AG08395 (cell line): ENCODE data around the gene IGSF9.

Experiments
- DNase-seq: peaks from one replicate; pipeline ENCODE4 v3.0.0; 2012; ENCODE audit warnings: mixed read lengths, low spot score

The IGSF9 gene

DNA sequence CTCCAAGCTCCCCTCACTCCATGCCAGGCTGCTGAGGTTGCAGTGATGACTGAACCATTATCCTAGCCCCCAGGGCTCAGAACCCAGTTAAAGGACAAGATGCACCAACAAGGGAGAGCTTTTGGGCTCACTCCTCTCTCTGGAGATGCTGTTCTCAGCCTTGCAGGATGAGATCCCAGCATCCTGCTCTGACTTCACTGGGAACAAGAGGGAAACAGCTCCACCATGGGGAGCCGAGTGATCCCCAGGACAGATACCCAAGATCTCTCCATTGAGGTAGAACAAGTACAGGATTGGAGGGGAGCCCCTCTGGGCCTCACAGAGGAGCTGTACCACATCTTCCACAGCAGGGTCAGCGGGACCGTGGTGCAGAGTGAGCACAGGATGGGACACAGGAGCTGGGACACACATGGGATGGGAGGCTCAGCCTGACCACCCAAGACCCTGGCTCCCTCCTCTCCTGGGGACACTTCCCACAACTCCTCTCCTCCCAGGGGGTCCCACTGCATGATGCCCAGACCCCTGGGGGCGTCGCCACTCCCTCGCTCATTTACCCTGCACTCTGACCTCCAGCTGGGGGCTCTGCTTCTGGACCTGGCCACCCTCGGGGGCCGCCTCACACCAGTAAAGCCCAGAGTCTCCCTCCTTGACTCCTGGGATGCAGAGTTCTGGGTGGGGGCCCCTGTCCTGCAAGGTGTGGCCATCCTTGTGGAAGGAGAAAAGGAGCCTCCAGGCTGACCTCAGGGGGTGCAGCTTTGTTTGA lies 27.2 kb upstream of the IGSF9 start:
- no peak for DNase-seq

DNA sequence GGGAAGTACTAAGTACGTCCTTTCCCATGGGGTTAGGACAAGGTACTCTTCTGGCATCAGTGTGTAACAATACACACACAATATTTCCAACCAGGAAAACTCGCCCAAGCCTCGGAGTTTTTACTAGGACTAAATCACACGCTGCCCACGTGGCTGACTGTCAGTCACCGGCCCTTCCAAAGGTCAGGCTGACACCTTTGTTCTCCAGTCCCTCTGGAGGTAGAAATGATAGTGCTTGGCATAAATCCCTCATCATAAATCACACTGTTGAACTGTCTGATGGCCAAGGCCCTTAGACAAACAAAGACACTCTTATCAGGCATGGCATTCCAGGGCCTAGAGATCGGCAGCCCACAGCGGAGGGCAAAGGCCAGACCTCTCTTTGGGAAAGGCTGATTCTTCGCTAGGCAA lies 25.5 kb upstream of the IGSF9 start:
- no peak for DNase-seq

DNA sequence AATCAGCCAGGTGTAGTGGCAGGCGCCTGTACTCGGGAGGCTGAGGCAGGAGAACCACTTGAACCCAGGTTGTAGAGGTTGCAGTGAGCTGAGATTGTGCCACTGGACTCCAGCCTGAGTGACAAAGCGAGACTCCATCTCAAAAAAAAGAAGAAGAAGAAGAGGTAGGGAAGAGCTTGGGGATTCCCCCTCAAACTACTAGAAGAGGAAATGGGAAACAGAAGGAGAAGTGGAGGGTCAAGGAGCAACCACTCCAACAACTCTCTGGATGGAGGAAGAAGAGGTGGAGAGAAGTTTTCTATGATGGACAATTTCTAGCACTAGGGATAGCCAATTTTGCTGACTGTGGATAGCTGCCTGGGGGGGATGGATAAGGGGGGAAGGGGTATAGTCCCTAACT lies 23.5 kb upstream of the IGSF9 start:
- DNase-seq, result no peak

DNA sequence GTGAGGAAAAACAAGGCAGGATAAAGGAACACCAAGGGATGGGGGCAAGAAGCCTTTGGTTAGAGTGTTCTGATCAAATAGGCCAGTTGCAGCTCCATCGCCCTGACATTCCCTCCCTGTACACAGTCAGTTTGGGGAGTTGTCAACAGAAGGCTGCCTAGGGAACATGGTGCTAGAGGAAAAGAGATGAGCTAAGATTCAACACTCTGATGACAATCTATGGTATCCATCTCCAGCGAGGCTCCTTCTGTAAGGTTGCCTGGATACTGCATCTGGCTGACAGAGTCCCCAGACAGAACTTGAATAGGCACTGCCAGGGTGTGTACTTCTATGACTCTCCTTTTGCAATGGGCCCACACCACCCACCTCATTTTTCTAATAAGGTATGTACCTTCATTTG lies 19.9 kb upstream of the IGSF9 start:
- DNase-seq, result no peak

DNA sequence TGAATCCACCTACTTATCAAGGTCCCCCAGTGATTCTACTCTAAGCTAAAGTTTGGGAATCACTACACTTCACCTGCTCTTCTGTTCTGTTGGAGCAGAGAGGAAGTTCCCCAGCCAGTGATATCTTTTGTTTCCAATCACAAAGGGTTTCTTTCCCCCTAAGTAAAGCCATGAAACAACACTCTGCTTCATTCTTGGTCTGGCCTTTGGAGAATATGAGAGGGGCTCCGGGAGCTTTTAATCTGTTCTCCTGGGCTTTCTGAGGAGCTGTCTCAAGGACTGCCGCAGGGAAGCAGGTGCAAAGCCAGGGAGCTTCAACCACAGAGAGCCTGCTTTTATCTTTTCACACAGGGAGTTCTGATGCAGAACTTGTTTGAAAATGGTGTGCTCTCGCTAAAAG lies 18.7 kb upstream of the IGSF9 start:
- no peak for DNase-seq

DNA sequence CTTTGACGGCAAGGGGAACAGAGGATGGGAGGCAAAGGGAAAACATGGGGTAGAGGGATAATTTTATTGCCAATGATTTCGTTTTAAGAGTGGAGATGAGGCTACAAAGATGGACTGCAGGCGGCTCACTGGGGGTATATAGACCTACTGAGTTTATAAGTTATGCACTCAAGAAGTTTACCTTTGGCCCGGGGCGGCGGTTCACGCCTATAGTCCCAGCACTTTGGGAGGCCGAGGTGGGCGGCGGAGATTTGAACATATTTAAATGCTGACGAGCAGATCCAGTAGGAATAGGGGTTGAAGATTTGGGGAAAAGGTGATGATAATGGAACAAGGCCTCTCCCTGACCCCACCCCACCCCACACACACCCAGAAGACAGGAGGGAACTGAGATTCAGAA lies 16.8 kb upstream of the IGSF9 start:
- DNase-seq, result no peak

DNA sequence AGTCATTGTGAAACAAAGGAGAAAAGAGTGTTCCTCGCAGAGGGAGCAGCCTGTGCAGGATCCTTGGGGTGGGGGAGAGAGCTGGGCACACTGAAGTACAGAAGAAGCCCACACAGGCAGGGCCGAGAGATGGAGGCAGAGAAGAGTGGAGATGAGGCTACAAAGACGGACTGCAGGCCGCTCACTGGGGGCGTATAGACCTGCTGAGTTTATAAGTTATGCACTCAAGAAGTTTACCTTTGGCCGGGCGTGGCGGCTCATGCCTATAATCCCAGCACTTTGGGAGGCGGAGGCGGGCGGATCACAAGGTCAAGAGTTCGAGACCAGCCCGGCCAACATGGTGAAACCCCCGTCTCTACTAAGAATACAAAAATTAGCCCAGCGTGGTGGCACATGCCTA lies 16.2 kb upstream of the IGSF9 start:
- DNase-seq, result no peak

DNA sequence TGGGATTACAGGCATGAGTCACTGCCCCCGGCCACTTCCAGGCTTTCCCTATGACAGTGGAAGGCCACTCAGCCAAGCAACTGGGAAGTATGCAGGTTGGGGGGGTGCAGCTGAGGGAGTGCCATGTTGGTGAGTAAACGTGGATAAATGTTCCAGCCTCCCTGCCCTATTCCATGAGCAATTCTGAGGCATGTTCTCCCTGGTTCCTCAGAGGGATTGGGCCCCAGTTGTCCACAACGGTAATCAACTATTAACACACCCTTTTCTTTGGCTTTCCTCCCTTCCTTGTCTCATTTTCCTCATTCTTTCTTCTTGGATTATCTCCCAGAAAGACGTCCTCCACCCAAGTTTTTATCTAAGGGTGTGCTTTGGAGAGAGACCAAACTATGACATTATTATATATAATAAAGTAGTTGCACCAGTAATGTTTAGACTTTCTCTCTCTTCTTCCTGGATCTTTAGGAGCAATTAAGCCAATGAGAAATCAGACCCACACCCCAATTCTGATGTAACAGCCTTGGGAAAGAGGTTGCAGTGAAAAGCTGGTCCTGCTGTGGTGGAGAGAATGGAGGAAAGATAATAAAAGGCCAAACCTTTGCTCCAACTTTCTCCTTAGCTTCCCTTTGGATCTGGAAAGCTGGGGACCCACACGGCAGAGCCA lies 15.4 kb upstream of the IGSF9 start:
- peak; percentile 94 for DNase-seq

DNA sequence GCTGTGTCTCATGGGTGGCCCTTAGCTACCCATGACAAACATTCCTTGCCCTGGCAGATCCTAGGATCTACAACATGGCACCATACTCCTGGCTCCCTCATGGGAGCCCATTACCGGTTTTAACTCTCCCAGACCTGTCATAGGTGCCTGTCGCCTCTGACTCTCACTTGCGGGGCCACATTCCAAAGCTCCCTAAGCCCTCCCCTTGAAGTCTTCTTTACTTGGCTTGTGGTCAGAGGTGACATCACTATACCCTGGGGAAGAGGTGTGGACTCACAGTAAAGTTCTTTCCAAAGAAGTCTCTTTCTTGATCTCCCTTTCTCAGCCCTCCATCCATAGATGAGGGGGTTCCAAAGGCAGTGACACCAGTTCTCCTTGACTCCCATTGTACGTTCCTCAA lies 14.0 kb upstream of the IGSF9 start:
- DNase-seq, result no peak

DNA sequence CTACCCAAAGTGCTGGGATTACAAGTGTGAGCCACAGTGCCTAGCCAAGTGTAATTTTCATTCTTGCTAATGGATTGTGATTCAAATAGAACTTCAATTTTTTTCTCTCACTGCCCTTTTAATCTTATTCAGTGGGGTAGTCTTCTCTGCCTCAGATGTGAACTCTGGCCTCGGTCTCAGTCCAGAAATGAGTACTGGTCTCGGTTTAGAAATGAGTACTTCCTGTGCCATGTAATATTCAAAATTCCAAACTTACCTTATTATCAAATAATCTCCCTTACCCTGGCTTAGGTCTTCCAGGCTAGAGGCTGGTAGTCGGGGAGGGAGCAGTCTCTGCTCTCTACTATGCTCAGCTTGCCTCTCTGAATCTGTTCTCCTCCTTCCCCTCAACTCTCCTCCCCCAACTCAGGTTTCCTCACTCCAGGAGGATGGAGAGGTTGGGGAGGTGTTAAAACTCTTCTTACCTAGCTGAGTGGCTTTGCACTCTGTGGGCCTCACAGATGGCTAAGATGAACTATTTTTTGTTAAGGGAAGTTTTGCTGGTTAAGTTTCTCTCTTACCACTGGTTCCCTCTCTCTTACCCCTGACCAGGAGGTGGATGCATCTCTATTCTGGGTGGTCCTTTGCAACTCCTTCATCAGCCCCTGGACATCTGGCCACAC lies 13.4 kb upstream of the IGSF9 start:
- DNase-seq, result no peak

DNA sequence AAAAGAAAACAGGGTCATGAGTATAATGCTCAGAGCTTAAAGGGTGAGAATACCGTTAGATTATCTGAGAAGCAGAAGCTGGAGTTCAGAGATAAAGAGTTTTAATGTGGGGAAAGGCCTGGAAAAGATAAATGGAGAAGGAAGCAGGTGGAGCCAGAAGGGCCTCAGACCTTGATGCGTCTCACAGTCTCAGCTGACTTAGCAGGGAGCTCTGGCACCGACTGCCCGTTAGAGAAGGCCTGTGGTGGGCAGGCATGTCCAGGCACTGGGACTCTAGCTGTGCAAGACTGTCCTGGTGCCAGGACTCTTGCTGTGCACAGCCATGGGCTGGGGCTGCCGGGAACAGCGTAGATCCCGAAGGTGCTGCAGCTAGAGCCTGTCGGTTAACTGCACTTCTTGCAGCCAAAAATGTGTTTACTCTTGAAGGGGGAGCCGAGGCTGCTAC lies 12.4 kb upstream of the IGSF9 start:
- DNase-seq, result no peak

DNA sequence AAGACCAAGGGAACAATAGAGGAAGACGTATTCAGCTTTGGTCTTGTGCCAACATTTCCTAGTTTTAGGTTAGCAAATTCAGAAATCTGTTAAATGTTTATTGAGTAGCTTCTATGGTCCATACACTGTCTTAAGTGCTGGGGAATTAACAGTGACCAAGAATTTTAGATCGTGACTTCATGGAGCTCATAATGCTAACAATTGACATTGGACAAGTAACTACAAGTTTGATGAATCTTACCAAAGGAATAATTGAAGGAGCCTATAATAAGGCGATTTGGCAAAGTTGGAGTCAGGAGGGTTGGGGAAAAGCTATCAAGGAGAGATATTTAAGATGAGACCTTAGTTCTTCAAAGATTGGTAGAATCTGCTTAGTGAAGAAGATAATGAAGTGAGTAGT lies 10.0 kb upstream of the IGSF9 start:
- DNase-seq, result no peak

DNA sequence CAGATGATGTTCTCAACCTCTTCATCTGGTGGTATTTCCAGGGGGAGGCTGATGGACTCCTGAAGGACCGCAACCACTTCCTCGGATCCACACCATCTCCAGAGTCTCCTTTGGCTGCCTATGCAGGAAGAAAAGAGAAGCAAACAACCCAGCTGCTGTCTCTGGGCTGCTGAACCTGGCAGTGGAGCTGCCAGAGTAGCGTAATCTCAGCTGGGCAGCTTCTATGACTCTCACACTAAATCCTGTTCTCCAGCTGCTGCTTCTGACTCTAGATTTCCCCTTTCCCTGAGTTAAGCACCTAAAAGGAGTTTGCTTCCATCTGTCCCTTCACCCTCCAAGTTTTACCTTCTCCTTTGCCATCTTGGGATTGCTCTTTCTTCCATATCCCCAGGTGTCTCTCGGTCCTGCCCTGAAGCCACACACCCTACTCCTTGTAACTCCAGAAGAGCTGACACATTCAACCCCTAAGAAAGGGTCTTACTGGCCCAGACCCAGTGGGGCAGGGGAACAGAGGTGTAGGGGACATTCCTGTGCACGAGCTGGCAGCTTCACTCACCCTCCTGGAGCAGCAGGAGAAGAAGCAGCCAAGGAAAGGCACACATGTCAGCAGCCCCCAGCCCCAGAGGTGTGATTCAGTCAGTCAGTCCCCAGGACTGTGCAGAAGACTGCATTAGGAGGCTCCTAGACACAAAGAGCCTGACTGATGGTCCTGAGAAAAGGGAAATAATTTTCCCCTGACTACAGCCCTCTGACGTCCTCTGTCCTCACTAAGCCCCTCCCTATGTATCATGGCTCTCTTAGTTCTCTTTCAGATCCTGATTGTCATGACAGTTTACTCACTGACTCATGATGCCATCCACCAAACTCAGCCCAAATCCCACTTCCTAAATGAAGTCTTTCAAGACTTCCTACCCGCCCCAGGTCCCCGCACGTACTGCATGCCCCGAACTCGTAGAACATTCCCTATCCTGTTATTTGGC lies 8.4 kb upstream of the IGSF9 start, which contains the start of gene SLAMF9:
TSS of gene SLAMF9 (minus strand) at position 702 of the 980 bp plus-strand sequence. CDS start at position 602, 100 bp downstream.
- peak; percentile 51 for DNase-seq

DNA sequence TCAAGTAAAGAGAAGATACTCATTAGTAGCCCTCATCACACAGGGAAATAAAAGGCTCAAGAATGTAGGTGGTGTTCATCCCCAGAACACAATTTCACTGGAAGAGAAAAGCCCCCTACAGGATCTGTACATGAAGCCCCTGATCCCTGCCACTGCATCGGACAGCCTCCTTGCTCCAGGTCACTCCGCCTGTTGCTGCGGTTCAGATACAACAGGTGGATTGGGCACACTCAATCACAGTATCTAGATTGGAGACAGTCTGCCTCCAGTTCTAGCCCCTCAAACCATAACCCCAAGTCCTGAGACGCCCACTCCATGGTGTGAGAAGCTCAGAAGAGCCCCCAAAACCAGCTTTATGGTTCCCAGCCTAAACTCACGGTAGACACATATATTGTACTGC lies 7.5 kb upstream of the IGSF9 start:
- no peak for DNase-seq

DNA sequence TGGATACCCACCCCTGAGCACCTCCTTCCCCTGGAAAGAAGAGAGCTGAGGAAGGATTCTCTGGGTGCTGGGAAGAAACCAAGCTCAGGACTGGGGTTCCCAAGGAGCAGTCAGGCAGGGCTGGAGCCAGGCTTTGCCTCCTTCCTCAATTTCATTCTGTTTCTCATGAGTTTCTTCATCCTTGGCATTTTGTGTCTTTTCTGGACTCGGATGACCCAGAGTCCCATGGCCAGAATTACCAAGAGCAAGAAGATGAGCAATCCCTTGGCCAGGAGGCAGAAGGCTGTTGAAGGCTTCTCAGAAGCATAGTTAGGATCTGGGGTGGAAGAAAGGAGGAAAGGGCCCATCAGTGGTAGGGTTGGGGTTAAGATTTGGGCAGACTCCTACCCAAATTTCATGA lies 6.1 kb upstream of the IGSF9 start:
- no peak for DNase-seq

DNA sequence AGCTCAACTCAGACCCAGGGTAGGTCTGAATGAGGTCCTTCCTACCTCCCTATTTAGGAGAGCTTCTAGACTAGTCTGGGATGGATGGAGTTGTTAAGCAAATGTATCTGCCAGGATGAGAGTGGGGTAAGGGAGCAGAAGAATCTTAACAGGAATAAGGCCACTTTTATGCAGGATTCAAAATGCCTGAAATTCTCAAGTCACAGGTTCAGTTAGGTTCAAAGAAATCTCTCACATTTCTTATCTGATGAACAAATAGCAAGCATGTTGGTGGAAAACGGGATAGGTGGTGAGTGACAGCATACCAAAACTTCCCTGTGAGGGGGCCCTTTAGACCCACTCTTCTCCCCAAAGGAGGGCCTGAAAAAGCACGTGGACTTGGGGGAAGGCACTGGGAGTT lies 5.6 kb upstream of the IGSF9 start:
- DNase-seq, result no peak

DNA sequence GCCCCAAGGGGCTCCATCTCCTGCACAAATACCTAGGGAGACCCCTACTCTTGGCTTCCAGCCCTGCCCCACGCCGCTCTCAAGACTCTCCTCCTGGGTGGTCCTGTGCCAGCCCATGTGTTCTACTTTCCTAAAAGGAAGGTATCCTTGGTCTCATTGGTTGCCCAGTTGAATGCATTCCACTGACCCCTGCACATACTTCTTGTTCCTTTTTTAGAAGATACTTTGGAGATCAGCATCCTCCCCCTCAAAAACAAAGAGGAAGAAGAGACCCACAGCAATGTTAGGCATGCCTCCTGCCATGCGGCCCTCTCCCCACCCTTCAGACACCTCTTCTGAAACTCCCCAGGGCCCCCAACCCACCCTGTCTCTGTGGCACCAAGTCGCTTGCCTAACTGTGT lies 4.6 kb upstream of the IGSF9 start:
- DNase-seq, result no peak

DNA sequence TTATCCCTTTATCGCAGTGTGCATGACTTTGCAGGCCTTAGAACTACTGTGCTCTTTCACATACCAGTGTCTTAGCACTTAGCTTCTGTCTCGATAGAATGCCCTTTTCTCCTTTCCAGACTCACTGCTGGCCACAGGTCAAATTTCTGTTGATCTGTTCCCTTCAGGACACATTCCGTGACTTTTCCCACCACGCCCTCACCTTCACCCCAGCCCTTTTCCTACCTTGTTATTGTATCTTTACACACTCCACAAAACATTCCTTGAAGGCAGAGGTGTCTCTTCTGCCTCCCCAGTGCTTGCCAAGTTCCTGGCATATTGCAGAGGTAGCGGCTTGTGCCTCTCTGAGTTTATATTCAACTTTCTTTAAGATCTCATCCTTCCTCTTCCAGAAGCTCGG lies 3.7 kb upstream of the IGSF9 start:
- no peak for DNase-seq

DNA sequence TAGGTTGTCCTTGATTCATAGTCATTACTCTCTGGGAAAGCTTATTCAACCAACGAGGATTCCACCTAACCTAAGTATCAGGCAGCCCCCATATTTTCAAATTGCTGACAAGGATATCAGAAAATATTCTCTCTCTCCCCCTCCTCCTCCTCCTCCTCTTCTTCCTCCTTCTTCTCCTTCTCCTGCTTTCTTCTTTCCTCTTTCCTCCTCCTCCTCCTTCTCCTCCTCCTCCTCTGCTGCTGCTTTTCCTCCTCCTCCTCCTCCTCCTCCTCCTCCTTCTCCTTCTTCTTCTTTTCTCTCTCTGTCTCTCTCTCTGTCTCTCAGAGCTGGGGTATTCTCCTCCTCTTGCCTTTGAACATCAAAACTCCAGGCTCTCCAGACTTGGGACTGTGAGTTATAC lies 2.5 kb upstream of the IGSF9 start:
- no peak for DNase-seq

DNA sequence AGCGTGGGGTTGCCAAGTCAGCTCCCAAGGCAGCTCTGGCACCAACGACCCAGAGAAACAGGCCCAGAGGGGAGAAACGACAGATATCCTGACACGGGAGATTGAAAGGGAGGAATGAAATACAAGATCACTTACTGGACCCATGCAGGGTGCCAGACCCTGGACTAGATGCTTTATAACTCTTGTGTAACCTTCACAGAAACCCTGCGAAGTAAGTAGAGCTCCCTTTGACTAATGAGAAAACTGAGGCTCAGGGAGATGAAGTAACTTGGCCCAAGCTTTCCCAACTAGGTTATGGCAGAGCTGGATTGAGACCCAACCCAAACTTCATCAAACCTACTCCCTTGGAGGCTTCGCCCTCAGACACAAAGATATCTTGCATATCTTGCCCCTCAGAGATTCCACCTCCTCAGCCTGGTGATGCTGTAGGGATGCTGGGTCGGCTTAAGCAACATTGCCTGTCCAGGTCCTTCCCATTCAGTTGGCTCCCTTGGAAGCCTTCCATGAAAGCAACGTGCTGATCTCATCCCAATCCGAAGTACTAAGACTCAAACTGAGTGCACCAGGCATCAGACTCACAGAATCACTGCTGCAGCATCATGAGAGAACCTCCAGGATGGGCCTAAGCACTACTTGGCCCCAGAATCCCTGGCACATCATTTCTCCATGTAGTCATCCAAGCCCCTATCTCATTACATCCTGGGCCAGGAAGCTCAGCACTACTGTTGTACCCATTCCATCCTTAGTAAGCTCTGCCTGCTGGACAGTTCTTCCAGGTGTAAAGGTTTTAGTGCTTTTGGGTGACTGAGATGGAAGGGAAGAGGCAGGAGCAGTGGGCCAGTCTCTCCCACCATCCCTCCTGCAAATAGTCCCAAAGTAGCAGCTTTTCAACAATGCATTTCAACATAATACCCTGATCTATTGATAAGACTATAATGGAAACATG lies 1.1 kb upstream of the IGSF9 start:
- DNase-seq, result no peak
